DMS79 treated with DMSO at 0.1 percent for 48 hours (cell line): ENCODE data around the gene ODF2L.
A peak's percentile ranks its signal among the peaks of the same experiment; 100 is the strongest.

Source experiments
- DNase-seq: peaks from one replicate; lab custom pipeline; 2025; lab: John Stamatoyannopoulos, UW

The ODF2L gene, protein sequence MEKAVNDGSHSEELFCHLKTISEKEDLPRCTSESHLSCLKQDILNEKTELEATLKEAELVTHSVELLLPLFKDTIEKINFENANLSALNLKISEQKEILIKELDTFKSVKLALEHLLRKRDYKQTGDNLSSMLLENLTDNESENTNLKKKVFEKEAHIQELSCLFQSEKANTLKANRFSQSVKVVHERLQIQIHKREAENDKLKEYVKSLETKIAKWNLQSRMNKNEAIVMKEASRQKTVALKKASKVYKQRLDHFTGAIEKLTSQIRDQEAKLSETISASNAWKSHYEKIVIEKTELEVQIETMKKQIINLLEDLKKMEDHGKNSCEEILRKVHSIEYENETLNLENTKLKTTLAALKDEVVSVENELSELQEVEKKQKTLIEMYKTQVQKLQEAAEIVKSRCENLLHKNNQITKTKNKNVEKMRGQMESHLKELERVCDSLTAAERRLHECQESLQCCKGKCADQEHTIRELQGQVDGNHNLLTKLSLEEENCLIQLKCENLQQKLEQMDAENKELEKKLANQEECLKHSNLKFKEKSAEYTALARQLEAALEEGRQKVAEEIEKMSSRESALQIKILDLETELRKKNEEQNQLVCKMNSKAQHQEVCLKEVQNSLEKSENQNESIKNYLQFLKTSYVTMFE

DNA sequence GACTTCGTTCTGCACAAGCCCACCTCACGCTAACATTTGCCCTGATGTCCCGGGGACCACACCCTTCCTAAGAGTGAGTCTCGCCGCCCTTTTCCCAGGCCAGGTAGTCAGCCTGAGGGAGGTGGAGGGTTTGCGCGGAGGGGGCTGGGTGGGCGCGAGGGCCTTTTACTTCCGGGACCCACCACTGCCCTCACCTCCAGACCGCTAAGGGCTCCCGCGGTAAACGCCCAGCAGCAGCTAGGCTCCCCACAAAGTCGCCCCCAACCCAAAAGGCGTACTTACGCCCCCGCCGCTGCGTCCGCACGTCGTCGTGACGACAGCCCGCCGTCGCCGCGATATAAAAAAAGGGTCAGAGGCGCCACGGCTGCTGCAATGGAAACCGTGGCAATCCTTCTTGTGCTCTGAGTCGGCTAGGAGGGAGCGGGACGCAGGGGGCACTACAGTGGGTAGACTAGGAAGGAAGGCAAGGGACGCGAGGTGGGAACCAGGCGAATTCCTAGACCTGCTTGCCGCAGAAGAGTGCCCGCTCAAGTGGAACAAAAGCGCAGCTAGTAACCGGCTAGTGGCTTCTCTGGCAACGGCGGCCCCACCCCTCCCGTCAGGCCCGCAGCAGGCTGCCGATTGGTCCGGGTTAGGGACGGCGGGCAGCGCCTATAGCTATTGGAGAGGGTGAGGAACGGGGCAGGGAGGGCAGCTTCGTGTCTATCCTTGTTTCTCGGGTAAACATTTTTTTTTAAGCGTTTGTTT, at the start of gene ODF2L:
ODF2L (minus strand) TSS at position 573 of the 747 bp plus-strand sequence. CDS start 9,296 bp downstream, outside the sequence.
- peak; percentile 94 for DNase-seq

DNA sequence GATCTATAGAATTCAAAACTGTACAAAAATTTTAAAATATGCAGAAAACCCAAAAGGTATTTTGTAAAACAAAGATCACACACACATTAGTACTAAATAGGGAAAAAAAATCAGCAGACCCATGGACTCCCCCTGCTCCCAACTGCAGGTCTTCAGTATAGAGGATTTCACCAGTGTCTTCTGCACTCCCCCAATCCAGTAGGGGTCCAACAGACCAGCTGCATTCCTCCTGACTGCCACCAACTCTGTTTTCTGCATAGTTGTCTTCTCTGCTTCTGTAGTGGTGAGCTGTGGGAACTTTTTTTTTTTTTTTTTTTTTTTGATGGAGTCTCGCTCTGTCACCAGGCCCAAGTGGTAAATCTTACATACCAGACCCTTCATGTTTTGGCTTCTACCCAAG, 49.8 kb upstream of the ODF2L start:
- DNase-seq, result no peak

DNA sequence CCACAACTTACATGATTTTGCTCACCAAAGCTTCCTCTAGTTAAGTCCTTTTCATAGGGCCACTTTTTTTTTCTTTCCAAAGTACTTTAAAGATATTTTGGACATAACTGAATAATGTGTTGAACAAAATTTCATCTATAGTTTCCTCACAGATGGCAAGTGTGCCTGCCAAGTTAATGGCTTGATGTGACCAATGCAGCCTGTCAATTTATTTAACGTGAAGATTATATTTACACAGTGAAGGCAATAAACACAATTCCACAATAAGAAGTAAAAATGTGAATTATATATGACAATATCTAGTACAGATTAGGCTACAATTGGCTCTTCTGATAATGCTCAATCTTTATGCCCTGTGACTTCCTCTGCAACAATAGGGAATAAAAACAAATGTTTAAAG, 45.9 kb upstream of the ODF2L start:
- no peak for DNase-seq

DNA sequence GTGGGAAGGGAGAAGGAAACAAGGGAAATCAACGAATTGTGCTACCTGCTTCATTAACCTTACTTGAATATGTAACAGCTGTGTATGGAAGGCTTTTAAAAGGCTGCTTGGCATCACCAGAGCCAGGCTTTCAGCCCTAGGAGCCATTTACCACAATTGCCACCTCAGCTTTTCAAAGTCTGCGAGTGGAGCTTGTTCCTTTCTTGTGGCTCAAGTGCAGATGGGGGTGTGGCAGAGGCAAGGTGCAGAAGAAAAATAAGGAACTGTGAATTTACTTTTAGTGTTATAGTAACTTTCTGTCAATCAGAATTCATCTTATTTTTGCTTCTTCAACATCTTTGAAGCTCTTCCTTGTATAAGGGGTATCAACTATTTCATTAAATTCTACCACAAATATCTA, 45.5 kb upstream of the ODF2L start:
- peak; percentile 78 for DNase-seq

DNA sequence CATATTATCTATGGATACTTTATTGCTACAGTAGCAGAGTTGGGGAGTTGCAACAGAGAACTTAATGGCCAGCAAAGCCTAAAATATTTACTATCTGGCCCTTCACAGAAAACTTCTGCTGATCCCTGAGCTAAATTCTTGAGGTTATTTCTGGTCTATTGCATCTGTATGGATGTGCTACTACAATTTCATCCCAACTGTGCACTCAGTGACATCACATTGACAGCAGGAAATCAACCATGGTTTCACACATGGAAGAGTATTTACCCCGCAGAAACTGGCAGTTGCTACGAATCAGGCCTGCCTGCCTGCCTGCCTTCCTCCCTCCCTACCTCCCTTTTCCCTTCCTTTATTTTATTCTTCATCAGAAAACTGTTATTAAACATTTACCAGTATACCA, 39.9 kb upstream of the ODF2L start:
- peak; percentile 76 for DNase-seq

DNA sequence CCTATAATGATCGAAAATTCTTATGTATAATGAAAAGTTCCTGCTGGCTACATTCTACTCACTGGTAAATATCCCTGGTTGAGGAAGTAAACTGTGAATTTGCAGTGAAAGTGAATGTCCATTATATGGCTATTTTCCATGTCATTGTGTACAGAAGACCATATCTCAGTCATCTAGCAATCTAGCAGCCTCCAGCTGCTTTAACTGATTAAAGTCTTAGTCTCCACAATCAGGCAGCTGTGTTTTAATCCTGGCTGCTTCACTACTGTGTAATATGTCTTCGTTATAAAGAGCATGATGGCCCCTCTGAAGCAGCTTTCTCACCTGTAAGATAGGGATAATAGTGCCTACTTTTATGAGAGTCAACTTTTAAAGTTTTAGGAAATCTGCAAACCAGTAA, 39.2 kb upstream of the ODF2L start:
- no peak for DNase-seq

DNA sequence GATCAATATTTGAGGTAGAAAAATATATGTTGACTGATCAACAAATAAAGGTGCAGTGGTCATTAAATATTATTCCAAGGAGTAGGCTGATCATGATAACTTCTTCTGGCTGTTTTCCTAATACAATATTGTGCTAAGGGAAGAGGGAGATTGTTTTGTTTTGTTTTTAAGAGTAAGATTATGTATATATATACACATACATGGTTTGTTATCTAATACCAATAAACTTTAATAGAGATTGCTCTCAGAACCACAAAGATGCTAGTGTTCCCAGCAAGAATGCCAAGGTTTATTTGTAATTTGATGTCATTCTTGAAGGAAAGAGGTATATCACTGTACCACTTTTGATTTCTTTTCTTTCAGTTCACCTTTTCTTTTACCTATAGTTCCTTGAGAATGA, 37.9 kb upstream of the ODF2L start:
- no peak for DNase-seq

DNA sequence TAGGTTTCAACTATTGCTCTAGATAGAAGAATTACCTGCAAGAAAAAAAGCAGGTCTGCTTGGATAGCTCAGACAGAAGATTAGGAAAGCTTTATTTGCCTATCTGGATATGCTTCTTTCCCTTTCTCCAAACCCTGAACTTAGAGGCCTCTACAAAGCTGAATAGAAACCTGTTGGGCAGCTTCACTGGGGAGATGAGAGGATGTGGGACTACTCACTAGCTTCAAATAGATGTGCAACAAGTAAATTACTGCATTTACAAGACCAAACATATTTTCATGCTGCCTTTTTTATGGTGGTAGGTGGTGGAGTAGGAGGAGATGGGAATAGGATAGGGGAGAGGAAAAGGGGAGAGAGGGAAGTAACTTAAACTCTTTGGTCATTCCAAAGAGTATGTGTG, 34.3 kb upstream of the ODF2L start:
- no peak for DNase-seq

DNA sequence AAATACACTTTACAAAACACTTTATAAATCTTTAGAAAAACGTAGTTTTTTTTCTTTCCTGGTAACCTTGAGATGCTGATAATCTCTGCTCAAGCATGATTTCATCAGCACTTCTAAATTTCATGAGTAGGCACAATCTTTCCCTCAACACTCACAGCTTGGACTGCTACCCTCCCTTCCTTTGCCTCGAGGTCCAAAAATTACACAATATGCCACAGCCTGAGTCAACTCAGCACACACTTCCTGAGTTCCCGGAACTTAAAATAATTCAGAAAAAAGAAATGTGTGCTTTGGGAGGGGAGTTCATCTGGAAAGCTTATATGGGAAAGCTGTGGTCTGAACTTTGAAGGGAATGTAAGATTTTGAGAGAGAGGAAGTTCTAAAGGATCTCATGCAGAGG, 33.7 kb upstream of the ODF2L start:
- no peak for DNase-seq

DNA sequence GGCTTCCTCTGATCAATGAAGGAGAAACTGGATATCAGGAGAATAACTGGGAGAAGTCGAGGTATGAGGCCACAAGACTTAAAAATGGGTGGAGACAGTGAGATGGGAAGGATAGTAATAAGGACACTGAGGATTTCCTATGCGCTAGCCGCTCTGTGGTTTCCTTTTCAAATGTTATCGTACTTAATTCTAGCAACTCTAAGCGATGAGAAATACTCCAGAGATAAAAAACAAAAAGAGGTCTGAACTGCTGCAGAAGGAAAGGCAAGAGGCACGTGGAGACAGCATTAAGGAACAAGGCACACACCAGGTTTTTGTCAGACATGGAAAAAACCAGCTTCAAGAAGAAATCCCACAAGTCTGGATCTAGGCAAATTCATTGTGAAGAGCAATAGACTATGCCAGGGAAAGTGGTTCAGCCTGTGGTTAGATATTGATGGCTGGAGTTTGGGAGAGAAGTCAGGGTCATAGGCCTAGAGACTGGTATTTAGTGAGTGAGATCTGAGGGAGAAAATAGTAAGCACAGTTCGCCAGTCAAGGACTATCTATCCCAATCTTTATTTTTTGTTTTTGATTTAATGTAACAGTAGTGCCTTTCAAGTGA, 33.1 kb upstream of the ODF2L start:
- DNase-seq, result peak; percentile 21

DNA sequence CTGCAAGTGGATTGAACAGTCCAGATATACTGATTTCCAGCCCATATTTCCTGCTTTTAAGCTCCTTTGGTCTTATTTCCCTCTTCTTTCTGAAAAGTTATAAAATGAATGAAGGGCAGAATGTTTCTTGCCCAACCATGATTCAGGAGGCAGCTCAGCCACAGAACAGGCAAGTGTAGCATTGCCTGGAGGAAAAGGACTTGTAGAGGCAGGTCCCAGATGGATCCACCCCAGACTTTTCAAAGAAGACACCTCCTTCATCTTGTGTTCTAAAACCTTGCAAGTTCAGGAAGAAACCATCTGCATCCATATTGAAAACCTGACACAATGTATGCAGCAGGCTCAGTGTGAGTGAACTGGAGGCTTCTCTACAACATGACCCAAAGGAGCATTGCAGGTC, 27.8 kb upstream of the ODF2L start, which contains the start of gene CLCA2:
CLCA2 (plus strand) TSS at position 299 of the 400 bp plus-strand sequence; CDS start at position 376, 77 bp downstream.
- no peak for DNase-seq

DNA sequence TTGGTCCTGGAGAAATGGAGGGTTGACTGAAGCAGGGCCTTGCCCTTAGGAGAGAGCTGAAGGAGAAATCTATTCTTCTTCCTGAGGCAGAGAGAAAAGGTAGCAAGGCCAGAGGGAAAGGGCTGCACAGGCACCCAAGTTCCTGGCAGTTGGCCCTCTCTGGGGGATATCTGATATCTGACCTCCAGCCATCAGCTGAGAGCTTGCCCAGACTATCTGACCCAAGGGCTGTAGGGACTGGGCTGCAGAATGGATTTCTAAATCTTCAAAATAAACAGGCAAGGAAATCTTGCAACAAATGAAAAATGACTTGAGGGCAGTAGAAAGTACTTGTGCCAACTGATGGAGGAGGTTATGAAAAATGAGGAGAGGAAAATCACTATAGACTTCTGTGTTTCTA, 27.4 kb upstream of the ODF2L start:
- no peak for DNase-seq

DNA sequence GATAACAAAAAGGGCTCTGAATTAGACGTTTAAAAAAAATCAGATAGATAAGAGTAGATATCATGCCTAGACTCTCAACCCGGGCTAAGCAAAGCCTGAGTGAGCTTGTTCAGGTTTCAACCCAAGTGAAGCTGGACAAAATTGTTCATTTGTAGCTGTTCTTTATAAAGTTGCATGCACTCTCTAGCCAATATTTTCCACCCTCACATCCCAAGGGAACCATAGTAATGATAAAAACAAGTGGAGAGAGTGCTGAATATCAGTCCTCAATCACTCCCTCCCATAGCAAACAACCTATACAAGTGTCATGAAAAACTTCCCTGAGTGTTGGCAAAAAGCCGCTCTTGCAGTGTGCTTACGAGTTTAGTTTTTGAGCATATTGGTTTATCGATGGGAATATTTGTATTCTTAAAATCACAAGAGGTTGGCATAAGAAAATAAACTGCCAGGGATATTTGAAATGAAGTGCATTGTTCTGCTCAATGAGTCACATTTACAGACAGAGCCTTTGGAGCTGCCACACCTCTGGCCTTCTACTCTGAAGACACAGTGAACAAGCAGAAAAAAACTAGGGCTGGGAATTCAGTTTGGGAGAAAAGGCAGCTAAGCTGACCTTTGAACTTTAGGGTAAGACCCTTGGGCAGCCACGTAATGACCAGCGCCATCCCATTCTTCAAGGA, 25.6 kb upstream of the ODF2L start:
- DNase-seq, result no peak

DNA sequence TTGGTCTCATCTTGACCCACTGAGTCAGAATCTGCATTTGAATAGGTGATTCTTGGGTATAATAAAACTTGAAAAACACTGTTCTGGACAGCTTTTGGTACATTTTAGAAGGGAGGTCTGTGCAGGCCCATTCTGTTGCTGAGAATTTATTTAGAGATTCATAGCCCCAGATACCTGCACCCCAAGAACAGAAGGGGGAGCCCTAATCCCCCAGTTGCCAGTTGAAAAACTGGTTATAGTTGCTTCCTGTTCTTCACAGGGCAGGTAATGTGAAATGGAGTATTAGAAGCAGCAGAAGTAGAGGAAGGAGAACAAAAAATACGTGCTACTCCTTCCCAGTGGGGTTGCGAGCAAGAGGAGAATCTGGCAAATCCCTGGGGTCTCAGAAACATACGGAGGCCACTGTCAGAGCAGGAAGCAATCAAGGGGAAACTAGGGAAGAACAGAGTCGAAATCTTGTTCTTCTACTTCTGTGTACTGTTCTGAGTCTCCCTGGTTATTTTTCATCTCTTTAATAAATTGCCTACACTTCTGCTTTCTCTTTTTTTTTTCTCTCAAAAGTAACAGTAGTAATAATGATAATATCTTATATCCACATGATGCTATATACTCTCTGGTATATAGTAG, 23.3 kb upstream of the ODF2L start:
- DNase-seq, result peak; percentile 26

DNA sequence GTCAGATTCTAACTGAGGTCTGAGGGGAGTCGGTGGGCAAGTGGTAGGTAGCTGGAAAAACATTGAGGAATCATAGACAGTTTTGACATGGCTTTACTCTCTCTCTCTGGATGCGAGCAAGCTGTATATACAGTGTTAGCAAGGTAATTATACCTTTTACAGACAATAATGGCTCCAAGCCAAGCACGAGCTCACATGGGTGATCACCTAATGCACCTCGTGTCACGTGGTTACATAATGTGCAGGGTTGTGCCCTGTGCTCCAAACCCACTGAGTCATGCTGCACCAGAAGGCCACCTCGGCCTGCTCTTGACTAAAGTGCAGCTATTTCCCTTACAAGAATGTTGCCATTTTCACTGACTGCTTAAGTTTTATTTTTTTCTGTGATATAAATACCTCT, 20.2 kb upstream of the ODF2L start:
- peak; percentile 31 for DNase-seq

DNA sequence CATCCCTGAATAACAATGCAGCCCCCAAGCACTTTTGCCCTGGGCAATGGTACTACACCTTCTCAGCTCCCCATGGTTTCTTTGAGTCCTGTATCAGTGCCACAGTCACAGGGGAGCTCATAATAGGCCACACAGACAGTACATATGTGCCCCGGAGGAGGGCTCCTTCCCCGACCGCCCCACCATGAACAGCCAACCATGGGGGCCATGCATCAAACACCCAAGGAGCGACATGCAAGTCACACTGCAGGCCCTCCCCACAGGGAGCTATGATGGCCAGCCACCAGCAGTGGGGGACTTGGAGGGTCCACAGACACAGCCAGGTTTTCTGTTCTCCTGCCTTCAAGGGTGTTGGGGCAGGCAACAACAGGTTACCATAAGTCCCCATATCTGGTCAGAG, 14.8 kb upstream of the ODF2L start:
- DNase-seq, result no peak

DNA sequence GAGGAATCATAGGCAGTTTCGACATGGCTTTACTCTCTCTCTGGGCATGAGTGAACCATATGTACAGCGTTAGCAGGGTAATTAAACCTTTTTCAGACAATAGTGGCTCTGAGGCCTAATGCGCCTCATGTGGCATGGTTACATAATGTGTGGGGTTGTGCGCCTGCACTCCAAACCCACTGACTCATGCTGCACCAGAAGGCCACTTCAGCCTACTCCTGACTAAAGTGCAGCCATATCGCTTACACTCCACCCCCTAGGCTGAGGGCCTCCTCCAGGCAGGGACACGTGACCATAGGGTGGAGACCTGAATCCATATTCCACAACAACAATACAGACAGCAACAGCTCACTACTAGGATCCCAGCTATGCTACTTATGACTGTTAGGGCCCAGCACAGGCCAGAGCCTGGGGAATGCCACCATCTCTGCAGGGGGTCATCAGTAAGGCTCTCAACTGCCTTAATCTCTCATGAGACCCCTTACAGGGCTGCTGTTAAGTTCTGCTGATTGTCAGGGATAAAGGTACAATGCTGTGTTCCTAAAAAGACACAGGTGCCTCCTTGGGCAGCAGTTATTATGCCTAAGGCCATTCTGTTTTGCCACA, 13.4 kb upstream of the ODF2L start:
- DNase-seq, result peak; percentile 15

DNA sequence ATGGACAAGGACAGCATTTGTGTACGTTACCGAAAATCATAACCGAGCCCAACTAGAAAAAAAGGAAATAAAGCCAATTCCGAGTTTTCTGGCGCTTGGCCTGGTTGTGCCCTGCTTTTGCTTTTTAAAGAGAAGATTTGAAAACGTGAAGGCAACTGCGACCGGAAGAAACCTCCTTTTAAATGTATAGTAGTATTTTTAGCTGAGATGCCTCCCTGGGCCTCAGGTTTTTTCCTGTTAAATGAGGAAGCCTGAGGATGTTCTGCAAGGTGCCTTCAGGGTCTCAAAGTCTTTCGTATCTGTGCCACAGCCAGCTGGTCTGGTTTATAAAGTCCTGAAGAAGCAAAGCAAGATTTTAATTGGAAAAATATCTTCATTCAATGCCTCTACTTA, 371 bp upstream of the ODF2L start:
- no peak for DNase-seq

DNA sequence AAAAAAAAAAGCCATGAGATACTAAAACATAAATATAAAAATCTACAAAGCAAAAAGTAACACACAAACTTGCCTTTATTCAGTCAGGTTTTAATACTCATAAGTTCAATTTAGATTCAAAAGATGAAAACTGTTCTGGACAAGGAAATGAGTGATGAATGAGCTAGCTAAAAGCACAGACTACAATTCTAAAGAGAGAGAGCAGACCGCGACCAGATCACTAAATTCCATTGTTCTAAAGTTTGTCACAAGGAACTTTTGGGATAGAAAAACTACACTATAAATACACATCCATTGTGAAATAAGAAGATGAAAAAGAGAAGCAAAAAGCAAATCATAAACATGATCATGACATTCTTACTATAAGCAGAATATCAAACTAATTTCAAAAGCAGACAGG, 1.7 kb downstream of the ODF2L start:
- DNase-seq, result no peak

DNA sequence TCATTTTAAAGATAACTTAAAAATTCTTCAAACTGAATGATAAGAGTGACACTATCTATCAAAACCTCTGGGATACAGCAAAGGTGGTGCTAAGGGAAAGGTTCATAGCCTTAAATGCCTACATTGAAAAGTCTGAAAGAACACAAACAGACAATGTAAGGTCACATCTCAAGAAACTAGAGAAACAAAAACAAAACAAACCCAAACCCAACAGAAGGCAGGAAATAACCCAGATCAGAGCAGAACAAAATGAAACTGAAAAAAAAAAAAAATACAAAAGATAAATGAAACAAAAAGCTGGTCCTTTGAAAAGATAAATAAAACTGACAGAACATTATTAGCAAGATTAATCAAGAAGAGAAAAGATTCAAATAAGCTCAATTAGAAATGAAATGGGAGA, 6.8 kb downstream of the ODF2L start:
- DNase-seq, result no peak

DNA sequence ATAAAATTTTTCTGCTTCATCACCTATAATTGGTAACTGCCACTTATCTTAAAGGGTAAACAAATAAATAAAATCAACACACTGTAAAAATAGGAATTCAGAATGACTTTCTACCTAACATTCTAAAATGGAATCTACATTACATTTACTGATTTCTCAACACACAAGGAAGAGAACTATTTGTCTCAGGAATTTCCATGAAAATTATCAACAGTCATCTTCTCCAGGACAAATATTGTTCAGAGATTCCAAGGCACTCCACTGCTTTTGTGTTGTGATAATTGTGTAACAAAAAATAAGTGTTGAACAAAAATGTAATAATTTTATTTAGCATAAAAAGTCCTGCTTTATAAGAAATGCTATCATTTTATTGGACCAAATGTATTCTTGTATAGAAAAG, 7.3 kb downstream of the ODF2L start:
- DNase-seq, result no peak
